Hindlimb muscle (tissue), 1 donor: Measurements from ENCODE around the gene PXYLP1. TPM values are rescaled to one million over a fixed set of nuclear protein-coding genes. Genes with fewer than 3 reads are reported as not detected.

Experiments
- DNase-seq: peaks from one replicate; pipeline ENCODE4 v3.0.0-alpha.2; 2013
- polyA plus RNA-seq: library from polyadenylated mRNA; unstranded; fragments of 120-200 nt; gene quantifications from one replicate; pipeline ENCODE4 v1.2.1, GENCODE V29; 2013; ENCODE audit not compliant: insufficient read length

Gene PXYLP1
- polyA plus RNA-seq, 1 donor: 16.7 TPM

DNA sequence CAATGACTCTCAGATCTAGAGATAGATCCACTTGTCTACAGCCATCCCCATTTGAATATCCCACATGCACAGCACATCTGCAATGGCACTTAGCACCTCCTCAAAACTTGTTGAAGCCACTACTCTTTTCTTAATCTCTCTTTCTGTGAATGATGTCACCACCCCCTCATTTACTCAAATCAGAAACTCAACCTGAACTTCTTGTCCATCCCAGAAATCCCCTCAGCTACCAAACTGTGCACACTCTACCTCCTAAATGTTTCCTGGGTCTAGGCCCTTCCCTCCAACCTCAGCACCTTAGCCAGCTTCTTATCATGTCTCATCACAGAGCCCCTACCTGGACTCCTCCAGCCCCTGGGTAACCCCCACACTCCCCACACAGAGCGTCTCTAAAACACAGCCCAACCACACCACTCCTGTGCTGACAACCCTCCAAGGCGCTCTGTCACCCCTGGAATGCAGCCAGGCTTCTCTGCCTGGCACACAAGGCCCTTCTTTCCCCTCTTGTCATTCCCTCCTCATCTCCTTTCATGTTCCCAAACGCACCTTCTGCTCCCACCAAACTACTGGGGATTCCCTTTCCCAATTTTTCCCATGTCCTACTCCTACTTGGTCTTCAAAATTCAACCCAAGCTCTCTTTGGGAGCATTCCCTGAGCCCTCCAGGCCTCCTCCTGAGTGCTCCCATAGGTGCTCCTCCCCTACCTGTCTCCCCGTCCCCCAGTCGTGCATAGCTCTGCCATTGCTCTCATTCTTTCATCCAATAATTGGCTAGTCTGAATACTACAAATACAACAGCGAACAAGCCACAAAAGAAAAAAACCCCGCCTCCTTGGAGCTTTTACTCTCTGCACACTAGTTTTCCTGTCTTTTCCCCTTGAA lies 96.9 kb downstream of the PXYLP1 start:
- no peak for DNase-seq

DNA sequence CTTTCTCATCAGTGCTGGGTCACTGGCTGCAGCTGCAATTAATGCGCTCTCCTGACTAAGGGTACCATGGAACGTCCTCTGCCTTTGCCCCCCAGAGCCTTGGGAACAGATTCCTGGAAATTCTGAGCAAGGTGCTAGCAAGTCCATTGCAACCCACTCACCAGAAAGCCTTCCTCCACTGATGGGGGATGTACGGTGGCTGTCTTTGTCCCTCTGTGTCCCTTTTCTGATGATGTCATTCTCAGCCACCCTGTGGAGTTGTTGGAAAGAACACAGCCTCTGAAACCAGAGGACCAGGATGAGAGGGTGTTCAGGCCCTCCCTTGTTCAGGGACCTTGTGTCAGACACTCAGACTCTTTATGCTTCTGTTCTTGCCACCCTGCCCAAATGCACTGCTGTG lies 98.6 kb downstream of the PXYLP1 start:
- DNase-seq: no peak

DNA sequence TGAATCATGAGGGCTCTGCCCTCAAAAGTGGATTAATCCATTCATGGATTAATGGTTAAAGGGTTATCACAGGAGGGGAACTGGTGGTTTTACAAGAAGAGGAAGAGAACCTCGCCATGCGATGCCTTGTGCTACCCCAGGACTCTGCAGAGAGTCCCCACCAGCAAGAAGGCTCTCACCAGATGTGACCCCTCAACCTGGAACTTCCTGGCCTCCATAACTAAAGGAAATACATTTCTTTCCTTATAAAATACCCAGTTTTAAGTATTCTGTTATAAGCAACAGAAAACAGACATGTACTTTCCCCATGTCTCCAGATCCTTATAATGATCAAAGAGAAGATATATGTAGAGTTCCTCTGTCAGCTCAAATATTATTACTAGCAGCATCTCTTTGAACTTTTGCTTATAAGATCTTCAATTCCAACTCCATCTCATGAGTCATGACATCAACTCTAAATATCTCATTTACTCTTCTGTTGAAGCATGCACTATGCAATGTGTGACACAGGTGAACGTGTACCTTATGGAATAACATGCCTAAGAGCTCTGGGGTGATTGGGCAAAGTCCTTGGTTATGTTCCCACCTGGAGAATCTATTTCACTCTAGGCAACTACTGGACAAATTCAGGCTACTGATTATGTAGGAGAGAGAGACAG lies 99.2 kb downstream of the PXYLP1 start:
- DNase-seq: no peak

DNA sequence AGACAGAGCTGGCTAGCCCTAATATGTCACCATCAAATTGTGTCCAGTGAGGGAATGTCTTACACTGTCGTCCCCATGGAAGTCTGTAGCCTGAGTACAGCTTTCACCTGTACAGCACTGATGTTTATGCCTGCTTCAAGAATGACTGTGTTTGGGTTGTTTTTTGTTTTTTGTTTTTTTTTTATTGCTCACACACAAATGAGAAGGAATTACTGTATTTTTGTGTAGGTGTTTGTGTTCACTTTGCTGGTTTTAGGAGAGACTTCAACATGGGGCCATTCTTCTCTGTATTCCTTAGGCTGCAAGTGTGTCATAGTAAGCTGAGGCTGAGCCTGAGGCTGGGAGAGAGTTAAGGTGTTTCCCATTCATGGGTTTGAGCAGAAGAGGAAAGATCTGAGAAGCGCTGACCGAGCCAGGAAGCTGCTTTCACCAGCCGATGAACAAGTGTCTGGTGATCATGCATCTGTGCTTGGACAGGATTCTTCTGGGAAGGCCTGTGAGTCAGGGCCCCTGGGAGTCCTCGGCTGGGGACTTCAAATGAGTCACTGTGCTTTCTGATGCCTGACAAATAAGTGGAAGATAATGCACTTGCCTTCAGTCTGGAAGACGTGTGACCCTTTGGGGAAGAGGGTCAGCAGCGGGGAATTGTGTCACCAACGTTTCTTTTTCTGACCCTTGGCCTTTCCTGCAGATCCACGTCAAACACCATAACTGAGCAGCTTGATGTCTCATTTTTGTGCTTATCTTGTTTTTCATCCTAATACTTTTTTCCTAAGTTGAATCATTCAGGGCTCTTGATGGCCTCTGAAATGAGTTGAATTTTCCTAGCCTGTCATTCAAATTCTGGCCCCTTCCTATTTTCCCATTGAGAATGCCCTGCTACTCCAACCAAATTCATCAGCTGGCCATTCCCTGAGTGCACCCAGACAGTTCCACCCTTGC lies 100.0 kb downstream of the PXYLP1 start:
- no peak for DNase-seq

GRCh38 chr3:141332416-141332815 lies 100.8 kb downstream of the PXYLP1 start:
- DNase-seq: no peak

DNA sequence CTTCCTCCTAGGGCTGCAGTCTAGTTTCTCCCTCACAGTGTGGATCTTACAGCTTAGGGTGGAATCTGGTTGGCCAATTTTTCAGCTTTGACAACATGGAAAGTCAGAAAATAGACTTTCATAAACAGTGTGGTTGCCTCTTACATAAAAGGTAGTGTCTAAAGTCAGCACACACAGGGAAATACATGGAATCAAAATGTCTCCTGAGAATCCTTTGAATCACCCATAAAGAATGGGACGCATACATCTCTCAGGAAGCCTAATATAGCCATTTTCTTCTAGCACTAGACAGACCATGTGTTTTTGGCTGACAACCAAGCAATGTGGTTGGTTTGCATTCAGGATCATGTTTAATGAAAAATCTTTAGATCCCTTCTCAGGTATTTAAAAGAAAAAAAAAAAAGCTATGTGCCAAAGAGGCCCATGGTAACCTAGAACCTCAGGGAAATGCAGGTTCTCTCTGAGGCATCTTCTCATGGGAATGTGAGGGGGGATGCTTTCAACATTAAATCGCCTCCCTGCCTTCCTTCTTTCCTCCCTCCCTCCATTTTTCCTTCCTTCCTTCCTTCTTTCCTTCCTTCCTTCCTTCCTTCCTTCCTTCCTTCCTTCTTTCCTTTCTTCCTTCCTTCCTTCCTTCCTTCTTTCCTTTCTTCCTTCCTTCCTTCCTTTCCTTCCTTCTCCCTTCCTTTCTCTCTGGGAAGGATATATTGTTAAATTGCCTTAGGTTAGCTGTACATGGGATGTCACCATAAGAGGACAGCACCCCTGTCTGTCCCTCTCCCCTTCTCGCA lies 102.4 kb downstream of the PXYLP1 start:
- DNase-seq: no peak

DNA sequence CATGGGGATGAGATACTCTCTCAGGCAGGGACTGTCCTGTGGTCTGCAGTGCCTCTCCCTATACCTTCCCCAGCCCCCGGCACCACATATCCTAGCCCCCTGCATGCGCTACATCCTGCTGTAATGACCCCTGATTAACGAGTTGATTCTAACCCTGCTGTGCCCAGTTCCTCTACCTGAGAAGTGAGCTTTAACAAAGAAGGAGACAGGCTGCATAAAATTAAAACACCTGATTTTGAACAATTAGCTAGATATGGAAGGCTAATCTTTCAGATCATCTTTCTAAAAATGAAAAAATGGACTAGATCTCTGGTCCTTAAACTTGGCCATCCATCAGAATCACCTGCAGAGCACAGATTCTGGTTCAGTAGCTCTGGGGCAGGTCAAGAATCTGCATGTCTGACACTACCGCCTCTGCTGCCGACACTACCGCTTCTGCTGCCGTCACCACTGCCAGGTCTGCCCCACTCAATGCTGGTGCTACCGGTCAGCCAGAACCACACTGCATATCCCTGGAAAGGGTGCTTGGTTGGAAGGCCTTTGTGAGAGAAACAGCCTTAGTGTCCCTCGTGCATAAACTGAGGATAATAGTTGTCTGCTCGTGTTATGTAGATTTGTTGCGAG lies 103.1 kb downstream of the PXYLP1 start:
- no peak for DNase-seq

DNA sequence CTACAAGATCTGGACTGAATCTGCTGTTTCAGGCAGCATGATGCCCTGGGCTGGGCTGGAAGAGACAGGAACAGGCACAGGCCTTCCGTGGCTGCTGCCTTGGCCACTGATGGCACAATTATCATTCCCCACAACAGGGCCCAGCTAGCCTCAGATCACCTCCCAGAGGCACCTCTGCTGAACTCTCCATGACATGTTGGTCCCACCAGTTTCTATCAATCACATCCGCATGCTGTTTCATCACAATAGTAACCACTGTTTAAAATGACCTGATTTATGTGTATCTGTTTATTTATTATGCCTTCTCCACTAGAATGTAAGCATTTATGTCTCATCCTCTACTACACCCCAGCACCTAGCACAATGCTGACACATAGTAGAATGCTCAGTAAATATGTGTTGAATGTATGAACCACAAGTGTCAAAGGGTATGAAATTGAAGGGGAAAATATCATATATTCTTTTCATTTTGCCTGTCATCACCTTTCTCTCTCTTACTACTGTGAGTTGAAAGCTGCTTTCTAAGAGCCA lies 104.0 kb downstream of the PXYLP1 start:
- DNase-seq: no peak

DNA sequence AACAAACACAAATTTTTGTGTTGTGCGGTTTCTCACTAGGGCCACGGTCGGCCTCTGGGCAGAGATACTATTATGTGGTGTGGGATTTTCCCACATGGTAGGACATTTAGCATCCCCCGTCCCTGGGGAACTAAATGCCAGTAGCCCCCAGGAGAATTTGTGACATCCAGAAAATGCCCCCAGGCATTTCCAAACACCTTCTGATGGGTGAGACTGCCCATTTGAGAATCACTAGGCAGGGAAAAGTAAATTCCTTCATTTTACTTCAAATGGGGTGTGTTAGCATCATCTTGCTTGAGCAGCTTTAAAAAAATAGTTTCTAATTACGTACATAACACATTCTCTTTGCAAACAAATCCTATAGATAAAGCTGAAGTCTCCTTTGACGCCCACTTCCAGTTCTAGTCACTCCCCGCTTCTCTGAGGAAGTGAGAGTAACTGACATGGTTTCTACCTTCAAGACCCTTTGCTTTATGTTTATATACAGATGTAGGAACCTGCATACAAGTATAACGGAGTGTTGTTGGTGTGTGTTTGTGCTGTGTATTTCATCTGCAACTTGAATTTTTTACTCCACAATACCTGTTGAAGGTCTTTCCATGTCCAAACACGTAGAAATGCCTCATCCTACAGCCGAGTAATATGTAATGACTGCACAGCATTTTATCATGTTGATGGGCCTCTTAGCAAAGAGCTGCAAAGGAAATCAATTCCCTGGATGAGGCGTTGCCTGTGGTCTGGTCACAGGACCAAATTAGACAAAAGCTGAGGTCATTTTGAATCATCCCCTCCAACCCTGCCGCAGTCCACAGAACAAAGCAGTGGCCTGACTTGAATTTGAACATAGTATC lies 105.3 kb downstream of the PXYLP1 start:
- no peak for DNase-seq

GRCh38 chr3:141337523-141337854 lies 105.9 kb downstream of the PXYLP1 start:
- no peak for DNase-seq

- no peak for DNase-seq
Observed at GRCh38 chr3:141337991-141338390, 106.4 kb downstream of the PXYLP1 start.

GRCh38 chr3:141338881-141339280 lies 107.3 kb downstream of the PXYLP1 start:
- DNase-seq: no peak

GRCh38 chr3:141341536-141341935 lies 109.9 kb downstream of the PXYLP1 start:
- no peak for DNase-seq

DNA sequence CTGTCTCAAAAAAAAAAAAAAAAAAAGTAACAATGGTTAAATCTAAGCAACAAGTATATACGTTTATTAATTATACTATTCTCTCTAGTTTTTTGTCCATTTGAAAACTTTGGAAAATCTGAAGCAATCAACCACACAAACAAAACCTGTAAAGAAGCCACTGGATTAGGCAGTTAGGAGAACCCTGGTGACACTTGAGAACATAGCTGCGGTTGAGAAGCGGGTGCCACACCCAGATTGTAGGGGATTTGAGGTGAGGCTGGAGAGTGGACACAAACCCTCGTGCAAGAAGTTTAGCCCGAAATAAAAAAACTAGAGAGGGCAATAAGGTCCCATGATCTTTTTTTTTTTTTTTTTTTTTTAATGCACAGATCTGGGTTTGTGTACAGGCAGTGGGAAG lies 110.8 kb downstream of the PXYLP1 start:
- no peak for DNase-seq

DNA sequence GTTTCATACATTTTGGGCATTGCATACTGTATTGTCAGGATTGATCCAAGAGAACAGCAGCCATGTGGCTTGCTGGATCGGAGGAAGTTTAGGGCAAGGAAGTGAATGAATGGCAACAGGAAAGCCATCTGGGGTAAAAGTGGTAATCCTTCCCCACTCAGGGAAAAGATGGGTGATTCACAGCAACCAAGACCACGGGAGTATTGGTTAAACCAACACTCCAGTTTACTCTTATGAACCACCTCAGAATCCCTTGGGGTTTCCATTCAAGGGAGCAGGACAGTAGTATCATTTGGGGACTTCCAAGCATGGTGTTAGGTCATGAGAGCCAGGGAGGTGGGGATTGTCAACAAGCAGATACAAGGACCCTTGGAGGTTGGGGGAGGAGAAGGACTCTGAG lies 111.5 kb downstream of the PXYLP1 start:
- DNase-seq: no peak

- no peak for DNase-seq
Observed at GRCh38 chr3:141343865-141344271, 112.2 kb downstream of the PXYLP1 start.
